ENCODE data around the gene TNRC18.

DNA sequence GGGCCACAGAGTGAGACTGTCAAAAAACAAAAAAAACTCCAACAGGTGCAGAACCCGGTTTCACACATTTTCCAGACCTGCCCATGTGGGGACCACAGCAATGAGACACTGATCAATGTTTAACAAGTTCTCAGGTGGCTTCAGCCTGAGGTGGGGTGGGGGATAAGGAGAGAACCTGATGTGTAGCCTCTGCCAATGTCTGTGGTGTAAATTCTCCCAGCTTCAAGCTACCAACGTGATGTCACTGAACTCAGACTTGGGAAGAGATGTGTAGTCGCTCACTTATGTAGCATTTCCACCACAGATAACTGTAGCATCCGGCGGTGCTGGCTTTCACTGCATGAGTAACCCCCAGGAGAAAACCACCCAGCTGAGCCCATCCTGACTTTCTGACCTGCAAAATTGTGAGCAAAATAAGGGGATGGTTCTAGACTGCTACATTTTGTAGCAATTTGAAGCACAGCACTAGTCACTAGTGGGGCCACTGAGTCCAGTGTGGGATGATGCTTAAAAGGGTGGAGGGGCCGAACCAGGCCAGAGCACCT is 13.8 kb upstream of the TNRC18 start:
- TF ChIP-seq ZFP30 (CRISPR knock-in tag; IDR thresholded peaks at IDR 0.05) (no peak), ZFP3 (CRISPR knock-in tag; IDR thresholded peaks at IDR 0.05) (no peak), CREB5 (CRISPR knock-in tag; IDR thresholded peaks at IDR 0.05; ENCODE audit: low read depth) (no peak), ZNF565 (CRISPR knock-in tag; conservative IDR thresholded peaks at IDR 0.05; ENCODE audit: low read depth) (no peak), CSDC2 (CRISPR knock-in tag; IDR thresholded peaks at IDR 0.05) (no peak), PATZ1 (CRISPR knock-in tag; IDR thresholded peaks at IDR 0.05; ENCODE audit: borderline replicate concordance) (no peak), ZNF8 (CRISPR knock-in tag; IDR thresholded peaks at IDR 0.05) (no peak), GLIS3 (CRISPR knock-in tag; IDR thresholded peaks at IDR 0.05) (no peak), ZNF70 (CRISPR knock-in tag; IDR thresholded peaks at IDR 0.05) (no peak), ESRRG (CRISPR knock-in tag; IDR thresholded peaks at IDR 0.05) (no peak), TOX (CRISPR knock-in tag; IDR thresholded peaks at IDR 0.05; ENCODE audit: borderline replicate concordance) (no peak)
- TF ChIP-seq, protein P1, sequence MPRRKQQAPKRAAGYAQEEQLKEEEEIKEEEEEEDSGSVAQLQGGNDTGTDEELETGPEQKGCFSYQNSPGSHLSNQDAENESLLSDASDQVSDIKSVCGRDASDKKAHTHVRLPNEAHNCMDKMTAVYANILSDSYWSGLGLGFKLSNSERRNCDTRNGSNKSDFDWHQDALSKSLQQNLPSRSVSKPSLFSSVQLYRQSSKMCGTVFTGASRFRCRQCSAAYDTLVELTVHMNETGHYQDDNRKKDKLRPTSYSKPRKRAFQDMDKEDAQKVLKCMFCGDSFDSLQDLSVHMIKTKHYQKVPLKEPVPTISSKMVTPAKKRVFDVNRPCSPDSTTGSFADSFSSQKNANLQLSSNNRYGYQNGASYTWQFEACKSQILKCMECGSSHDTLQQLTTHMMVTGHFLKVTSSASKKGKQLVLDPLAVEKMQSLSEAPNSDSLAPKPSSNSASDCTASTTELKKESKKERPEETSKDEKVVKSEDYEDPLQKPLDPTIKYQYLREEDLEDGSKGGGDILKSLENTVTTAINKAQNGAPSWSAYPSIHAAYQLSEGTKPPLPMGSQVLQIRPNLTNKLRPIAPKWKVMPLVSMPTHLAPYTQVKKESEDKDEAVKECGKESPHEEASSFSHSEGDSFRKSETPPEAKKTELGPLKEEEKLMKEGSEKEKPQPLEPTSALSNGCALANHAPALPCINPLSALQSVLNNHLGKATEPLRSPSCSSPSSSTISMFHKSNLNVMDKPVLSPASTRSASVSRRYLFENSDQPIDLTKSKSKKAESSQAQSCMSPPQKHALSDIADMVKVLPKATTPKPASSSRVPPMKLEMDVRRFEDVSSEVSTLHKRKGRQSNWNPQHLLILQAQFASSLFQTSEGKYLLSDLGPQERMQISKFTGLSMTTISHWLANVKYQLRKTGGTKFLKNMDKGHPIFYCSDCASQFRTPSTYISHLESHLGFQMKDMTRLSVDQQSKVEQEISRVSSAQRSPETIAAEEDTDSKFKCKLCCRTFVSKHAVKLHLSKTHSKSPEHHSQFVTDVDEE (CRISPR knock-in tag; IDR thresholded peaks at IDR 0.05): no peak
